ENCODE results near the gene CALR.

- TF ChIP-seq CTCF (conservative IDR thresholded peaks at IDR 0.05 in 1 of 2, IDR thresholded peaks at IDR 0.05 in 1 of 2; ENCODE audit: low read depth in 1 of 2, low read length in 2 of 2) (no peak), EZH2 (IDR thresholded peaks at IDR 0.05; ENCODE audit: low read length, missing control alignments) (no peak)
These were observed 5.8 kb downstream of the CALR start for GRCh38 chr19:12944104-12944674.

Data from fibroblast of lung (primary cell).